SK-N-MC (cell line): Measurements from ENCODE around the gene BCKDHA.

ENCODE experiments used
- EZH2 ChIP-seq: fragments of 200-600 bp; sonication (generic); IDR thresholded peaks from one replicate; pipeline ENCODE4 v1.6.1; 2017; ENCODE audit warnings: antibody characterized with exemption
- FOXP2 ChIP-seq: optimal IDR thresholded peaks from 2 replicates; pipeline ENCODE3; 2011; ENCODE audit warnings: mild to moderate bottlenecking, moderate library complexity; ENCODE audit not compliant: insufficient read depth; ENCODE audit errors: extremely low read length, control extremely low read depth
- POLR2AphosphoS5 ChIP-seq: IDR thresholded peaks from 2 replicates; pipeline ENCODE4 v1.6.1; 2012; ENCODE audit warnings: mild to moderate bottlenecking, low read depth, low read length, borderline replicate concordance

GRCh38 chr19:41435936-41436673 lies 38.5 kb downstream of the BCKDHA start:
- TF ChIP-seq EZH2 (no peak), POLR2AphosphoS5 (no peak), FOXP2 (no peak)
